ENCODE measurements around the gene MAML2.
"Not testable (repeated sequence)": the region's sequence is repeated elsewhere in the genome, so short reads cannot be mapped to it uniquely, and the experiment has no call there.

The MAML2 gene

DNA sequence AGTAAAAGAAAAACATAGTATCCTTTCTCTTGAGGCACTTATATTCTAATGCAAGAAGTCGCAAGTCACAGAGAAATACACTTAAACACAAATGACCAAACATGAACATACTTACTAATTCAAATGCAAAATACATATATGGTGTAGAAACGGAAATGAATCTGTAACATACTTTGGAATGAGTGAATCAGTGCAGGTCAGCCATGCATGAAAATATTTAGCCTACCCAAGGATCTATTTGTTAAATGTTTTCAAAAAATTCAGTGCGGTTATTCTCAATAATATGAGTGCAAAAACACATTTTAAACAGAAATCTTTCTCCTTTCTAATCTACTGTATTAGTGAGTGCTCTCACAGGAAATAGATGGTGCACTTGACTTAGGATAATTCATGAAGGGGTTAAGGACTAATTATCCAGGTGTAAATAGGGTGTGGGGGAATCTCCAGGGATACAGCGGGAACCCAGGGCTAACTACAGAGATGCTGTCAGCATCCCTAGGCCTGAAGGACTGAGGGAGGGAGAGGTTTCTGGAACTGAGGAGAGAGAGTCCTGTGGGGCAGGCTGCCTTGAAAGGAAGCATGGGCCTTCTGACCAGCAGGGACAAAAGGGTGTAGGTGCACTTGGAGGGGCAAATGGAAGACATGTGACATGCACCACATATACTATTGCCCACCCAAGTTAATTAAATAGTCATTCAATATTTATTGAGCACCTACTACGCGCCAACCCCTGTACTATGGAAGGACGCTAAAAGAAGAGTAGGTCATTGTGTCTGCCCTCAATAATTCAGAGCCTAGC, 139.2 kb downstream of the MAML2 start:
- no peak for DNase-seq

DNA sequence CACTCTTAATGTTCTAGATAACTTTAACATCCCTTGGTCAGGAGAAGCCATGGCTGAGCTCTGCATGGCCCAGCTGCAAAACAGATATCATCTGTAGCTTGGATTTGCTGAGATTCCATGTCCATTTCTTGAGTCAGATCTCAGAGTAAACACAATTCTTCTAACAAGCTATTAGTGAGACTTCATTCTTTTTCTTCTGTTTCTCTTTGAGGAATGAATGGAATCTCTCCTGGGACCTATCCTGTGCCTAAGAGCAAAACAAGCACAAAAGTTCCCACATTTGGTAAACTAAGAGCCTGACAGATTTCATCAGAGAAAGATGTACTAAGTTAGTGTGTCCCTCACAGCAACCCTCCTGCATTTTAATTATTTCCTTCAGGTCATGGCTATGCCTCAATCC, 142.8 kb downstream of the MAML2 start:
- DNase-seq, result no peak

DNA sequence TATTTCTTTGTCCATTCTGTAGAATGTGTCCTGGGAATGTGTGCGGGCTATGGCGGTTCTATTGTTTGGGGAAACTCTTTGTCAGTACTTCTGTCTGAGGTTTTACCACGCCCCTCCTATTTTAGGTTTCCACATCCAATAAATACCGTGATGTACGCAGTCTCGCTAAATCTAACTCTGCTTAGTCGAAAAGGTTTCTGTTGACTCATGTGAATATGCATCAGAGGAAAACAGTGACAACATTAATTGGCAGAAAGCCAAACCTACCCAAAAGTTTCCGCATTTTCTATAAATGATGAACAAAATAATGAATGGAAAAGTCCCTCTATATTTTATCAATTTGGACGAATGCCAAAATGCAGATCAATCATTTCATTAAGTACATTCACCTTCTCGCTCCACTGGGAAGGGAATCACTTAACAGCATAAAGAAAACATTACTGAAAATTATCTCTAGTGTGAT, 143.4 kb downstream of the MAML2 start:
- peak; percentile 21 for DNase-seq

DNA sequence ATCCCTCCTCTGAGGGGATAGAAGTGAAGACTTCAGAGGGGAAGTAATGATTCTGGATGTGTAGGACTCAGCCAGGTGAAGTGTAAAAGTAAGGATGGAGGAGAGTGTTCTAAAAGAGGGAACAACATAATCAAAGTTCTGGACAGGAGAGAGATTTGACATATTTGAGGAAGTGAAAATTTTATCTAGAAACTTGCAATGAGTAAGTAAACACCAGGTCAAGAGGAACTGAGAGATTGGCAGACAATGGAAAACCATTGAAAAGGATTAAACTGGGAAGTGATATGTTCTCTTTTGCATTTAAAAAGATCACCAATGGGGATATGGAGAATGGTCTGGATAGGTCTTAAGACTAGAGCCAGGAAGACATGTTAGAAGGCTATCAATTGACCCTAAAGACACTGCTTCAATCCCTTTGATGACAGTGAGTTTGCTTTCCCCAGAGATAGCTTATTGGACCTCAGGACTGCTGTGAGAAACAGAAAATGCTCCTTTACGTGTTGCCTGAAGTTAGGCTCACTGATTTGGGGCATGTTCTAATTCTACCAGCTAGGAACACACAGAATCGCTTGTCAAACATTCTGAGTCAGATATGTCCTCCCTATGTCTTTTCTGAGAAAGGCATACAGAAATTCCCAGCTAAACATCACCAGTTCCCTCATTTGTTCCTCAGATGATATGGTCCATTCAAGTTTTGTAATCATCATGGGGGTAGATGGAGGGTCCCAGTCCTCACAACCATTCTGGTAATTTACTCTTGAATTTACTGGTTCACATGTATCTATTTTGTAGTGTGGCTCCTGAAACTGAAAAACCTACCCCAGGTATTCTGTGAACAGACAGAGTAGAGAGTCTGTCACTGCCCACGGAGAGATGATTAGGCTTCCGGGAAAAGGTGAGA, 144.9 kb downstream of the MAML2 start:
- DNase-seq, result no peak

DNA sequence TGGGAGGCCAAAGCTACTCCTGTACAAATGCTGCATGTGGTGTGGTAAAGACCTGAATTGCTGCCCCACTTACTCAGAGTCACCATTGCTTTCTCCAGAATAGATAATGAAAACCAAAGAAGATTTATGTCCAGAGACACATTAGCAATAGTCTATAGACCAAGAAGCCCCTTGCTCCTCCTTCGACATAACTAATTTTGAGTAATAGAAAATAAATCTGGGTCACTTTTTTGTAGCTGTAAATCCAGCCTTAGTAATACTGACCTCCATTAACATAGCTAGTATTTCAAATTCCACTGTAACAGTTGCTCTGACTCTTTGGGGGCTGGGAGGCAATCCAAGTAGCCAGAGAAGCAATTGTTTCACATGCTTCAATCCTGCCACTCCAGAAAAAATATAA, 145.9 kb downstream of the MAML2 start:
- DNase-seq, result no peak

DNA sequence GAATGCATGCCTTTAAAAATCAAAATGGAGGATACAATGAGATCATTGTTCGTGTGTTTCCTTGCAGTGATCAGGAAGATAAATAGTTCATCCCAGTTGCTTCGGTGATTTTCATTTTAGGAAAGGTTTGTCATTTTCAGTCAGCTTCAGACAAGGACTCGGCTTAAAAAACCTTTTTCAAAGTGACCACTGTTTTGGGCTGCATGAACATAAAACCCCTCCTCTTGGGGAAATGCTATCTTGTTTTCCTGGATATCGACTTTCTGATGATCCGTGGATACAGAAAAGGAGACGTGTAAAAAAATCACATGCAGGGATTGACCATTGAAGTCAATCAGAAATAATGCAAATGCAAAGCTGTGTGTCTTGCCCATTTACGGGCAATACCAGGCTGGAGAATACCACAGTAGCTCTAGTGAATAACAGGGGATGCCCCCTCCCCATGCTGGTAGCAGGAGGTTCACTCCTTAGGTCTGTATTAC, 146.8 kb downstream of the MAML2 start:
- DNase-seq, result no peak

DNA sequence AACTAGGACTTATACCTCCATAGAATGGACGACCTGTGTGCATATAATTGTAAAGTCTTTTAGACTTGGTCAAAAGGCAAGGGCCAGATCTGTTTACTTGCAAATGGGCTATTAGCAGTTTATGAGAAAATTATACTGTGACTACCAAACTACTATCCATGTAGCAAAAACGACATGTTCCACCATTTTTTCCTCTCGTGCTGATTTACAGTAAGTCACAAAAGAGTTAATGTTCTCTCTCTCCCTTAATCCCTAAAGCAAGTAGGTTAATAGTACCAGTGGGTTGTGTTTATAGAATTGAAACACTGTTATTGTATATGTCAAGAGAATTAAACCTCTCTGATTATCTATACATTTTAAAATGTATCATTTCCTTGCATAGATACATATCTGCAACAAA, 147.3 kb downstream of the MAML2 start:
- no peak for DNase-seq

DNA sequence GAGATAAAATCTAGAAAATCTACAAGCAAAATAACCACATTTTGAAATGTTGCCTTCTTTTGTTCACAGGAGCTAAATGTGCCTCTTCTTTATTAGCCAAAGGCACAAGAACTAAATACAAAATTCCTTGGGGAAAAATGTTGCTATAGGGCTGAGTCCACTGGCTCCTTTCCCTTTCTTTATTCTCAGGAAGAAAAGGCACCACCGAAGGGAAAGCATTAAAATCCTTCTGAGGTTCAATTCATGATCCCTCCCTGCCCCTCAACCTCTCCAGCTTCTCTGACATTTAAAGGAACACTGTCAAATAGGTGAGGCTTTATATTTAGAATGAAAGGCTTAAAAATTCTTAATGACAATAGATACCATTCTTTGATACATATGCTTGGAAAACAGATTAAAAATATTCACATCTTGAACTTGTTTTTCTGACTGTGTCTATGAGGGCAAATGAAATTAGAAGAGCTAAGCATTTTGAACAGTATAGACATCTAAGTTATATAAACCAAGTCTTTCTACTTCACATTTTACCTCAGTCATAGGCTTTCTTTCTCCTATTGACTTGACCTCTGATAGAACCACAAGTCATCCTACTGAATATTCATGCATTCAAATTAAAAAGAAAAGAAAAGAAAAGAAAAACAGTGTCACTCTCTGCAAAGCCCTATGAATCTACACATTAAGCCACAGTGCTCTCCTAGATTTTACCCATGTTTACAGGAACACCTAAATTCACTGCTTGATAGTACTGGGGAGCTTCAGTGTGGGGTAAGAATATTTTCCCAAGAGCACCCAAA, 148.2 kb downstream of the MAML2 start:
- no peak for DNase-seq

DNA sequence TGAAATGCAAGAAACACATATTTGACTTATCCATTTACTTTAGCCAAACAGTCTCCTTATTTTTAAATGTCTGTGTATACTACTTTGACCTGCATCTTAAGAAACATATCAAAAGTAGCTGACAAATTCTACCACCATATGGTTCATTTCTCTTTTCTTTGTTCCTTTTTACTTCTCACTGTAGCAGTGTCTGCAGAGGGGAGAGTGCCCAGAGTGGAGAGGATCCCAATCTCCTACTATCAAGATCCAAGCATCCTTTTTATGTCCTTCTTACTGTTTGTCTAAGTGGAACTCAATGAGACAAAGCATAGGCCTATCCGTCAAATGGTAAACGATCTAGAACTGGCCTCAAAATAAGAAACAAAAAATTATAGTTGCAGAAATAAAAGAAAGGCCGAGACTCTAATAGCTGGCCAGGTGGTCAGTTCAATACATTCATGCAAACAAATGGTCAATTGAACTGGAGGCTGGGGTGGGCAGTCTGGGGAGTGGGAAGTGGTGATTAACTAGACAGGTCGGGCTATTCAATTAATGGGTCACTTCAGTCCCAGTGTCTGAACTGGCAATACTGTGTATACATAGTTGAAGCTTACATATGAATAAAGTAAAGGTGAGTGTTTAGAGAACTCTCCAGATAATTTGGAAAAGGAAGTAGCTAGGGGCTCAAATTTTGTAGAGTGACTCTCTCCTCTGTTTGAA, 149.1 kb downstream of the MAML2 start:
- DNase-seq, result no peak

DNA sequence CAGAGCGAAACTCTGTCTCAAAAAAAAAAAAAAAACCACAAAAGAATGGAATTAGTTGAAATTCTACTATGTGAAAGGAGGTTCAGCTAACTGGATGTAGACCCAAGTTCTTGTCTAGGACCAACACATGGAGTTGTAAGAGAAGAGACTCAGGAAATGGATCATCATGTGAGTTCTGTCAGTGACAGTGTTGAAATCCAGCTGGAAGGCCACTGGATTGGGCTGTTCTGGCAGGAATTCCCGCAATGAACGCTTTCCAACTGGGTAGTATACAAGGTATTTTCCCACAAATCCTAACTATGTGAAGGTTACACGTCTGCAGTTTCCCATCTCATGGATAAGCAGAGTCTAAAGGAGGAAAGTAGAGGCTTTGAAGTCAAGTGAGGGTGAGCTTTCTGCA, 151.2 kb downstream of the MAML2 start:
- no peak for DNase-seq

DNA sequence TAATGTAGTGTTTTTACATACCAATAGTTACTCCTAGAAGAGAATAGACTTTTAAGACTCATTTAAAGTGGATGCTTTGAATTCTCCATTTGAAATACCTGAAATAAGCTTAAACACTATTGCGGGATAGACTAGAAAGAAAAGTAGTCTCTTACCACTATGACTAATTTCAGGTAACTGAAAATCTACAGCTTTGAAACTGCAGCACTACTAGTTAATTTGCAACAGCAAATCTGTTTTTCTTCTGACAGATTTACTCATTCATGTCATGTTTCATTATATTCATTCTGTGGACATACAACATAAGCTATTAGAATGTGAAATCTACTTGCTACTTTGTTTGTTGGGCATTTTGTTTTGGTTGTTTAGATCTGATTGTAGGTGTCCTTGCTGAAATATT, 153.6 kb downstream of the MAML2 start:
- no peak for DNase-seq

DNA sequence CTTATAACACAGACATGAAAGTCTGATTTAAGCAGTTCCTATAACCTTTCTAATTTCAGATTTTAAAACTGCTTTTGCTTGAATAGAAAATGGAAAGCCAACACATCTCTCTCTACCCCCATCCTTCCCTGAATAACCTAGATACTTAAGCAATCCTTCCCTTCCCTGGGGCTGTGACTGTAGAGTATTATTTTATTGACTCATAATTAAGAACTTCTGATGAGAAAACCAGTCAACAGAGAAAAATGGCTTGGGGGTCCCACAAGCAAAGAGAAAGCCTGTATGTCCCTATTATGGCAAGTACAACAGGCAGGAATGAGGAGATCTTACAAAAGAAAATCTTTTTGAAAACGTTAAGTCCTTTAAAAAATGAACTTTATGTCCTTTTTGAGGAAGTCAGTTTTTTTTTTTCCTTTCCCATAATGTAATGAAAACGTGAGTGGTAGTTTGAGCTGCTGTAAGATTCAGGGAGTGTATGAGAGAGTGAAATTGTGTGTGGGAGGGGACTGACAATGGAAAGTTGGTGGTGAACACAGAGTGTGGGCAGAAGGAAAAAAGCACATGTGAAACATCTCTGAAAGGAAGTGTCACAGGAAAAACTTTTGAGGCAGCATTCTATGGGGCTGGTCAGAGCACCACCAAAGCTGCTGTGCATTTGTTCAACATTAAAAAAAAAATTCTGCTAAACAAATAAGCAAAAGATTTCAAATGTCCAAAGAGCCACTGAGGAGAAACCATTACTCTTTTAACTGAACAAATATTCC, 154.6 kb downstream of the MAML2 start:
- DNase-seq, result no peak

DNA sequence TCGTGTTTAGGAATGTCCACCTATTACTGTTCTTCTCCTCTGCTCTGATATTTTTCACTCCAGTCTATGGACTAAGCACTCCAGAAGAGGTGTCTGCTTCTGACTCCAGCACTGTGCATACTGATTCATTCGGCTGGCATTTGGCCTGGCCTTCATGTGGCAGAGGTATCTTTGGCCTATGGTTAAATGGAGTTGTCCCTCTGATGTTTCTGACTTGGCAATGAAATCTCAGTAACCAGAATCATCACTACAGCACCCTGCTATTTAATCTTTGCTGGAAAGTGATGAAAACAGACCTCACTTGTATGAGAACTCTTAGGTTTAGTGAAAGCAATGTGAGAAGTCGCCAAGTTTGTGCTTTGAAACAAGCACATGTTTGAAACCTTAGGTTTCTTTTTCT, 155.2 kb downstream of the MAML2 start:
- DNase-seq, result no peak

DNA sequence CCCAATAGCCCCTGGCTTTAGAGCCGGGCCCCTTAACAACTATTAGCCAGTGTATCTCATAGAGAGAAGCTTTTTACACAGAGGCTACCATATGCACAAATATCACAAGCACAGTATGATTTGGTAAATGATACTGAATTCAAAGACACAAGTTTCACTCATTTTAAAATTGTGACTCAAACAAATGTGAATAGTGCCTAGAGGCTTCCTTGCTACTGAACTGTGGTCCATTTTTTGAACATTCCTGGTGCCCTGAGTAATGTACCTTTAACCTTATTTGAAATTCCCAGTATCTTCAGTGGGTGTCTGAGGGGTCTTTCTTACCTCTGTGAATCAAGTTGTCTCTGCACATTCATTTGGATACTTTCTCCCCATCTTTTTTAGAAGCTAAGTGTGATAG, 156.2 kb downstream of the MAML2 start:
- no peak for DNase-seq

DNA sequence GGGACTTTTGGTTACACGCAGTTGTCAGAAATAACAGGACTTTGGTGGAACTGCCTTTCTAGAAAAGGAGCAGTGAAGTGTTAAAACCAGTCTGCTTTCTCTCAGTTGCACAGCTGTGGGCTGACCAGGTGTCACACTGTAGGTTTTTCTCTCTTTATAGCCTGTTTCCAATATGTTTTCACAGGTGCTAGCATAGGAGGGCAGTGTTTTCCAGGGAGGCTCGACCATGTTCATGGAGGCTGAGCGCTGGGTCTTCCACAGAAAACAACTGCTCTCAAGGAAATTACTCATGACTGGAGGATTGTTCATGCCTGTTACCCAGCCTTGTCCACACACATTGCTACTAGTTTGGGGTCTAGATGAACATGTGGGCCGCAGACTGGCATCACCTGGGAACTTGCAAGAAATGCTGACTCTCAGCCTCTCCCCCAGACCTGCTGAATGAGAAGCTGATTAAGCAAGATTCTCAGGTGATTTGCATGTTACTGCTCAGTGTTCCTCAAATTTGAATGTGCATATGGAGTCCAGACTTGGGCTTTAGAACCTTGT, 157.7 kb downstream of the MAML2 start:
- DNase-seq, result no peak

DNA sequence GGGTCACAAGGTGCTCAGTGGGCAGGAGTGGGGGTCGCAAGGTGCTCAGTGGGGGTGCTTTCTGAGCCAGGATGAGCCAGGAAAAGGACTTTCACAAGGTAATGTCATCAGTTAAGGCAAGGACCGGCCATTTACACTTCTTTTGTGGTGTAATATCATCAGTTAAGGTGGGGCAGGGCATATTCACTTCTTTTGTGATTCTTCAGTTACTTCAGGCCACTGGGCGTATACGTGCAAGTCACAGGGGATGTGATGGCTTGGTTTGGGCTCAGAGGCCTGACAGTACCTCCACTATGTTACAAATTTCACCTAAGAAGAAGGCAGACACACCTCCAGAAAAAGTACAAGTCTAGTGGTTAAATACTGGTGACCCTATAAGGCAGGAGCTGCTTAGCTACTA, 162.1 kb downstream of the MAML2 start:
- not testable (repeated sequence) for DNase-seq

DNA sequence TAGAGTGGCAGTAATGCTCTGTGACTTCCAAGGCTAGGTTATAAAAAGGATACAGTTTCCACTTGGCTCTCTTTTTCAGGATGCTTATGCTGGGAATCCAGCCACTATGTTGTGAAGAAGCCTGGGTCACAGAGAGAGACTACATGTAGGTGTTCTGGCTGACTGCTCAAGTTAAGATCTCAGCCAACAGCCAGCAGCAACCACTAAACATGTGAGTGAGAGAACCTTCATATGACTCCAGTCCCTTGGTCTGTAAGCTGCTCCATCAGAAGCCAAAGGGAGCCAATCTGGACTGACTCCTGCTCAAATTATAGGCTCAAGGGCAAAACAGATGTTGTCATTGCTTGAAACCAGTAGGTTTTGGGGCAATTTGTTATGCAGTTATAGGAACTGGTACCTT, 162.7 kb downstream of the MAML2 start:
- DNase-seq, result no peak

DNA sequence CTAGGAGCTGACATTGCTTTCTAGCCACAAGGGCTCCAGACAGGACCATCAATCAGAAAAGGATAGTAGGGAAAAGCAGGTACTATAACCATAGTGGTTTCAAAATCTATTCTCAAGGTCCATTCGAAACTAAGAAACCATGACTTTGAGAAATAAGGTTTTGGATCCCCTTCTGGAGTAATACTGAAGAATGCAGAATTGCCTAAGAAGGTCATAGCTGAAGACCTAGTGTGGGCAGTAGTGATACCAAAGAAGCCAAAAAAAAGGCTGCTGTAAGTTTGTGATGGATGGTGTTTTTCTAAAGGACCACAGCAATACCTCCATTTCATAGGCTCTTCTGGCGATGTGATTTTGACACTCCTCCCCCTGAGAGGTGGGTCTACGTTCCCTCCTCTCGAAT, 163.1 kb downstream of the MAML2 start:
- no peak for DNase-seq

DNA sequence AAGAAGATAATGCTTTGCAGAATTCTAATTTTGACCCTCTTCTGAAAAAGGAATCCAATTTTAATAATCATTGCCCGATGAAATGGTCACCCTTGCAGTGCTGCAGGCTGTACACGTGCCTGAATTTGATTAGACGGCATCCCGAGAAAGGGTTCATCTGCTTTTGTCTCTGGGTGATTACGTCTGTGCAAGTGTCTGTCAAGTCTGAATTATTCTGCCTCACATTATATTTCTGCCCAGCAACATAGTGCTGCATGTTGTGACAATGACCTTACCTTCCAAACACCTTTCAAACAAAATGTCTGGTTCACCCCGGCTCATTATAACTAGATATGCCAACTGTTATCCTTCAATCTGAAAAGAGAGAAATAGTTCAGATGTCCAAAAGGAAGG, 164.1 kb downstream of the MAML2 start:
- DNase-seq, result no peak

DNA sequence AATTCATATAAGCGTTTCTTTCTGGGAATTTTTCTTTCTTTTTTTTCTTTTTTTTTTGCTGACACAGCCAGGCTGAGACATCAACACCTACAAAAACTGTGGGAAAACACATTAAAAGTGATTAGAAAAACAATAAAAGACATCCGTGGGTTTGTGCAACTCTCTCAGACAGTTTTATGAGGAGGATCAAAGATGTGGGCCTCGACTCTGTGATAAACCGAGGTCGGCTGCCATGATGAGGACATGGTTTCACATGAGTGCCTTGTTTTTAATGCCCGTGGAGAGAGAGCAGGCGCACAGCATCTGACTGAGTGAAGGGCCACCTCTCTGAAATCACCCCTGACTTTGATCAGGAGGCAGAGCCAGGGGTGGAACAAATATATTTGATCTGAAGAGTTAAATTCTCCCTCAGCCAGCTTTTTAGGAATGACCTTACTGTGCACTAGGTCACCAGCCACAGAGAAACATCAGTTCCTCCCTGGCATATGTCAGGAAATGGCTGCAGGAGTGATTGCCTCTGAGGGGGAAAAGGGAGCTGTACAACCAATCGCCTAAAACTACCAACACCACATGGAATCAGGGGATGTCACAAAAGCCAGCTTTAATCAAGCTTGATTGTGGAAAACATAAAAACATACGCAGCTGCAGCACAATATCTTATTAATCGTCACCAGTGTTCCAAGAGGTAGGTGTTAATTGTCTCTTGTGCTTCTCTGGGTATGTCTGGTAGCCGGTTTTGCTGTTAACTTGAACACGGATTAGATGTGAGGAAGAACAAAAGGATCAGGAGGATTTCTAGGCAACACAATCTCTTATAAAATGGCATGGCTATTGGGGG, 164.7 kb downstream of the MAML2 start:
- no peak for DNase-seq

Data from NCI-H1105 treated with DMSO at 0.1 percent for 48 hours (cell line).